GM23248 (cell line): Measurements from ENCODE around the gene SPOP. TPM values are rescaled to one million over a fixed set of nuclear protein-coding genes. Genes with fewer than 3 reads are reported as not detected.
A peak's percentile ranks its signal among the peaks of the same experiment; 100 is the strongest.

ENCODE experiments used
- DNase-seq: peaks from one replicate; pipeline ENCODE4 v3.0.0-alpha.2; 2015
- H2AFZ ChIP-seq: fragments of 200-600 bp; sonication (generic); 2 replicates; pipeline ENCODE4 v1.6.1; 2016; ENCODE audit warnings: antibody characterized with exemption
- H3F3A ChIP-seq: fragments of 200-600 bp; sonication (generic); 2 replicates; pipeline ENCODE4 v1.6.1; 2016; ENCODE audit warnings: mild to moderate bottlenecking, antibody characterized with exemption, mixed run types; ENCODE audit not compliant: insufficient read depth
- H3K27ac ChIP-seq: fragments of 200-600 bp; sonication (generic); 2 replicates; pipeline ENCODE4 v1.5.1; 2016; ENCODE audit warnings: mild to moderate bottlenecking
- H3K27me3 ChIP-seq: fragments of 200-600 bp; sonication (generic); replicated peaks from 2 replicates; pipeline ENCODE4 v1.6.1; 2016; ENCODE audit warnings: mild to moderate bottlenecking; ENCODE audit not compliant: insufficient read depth
- H3K36me3 ChIP-seq: fragments of 200-600 bp; sonication (generic); 2 replicates; pipeline ENCODE4 v1.6.1; 2016; ENCODE audit warnings: low read depth, mild to moderate bottlenecking
- H3K4me1 ChIP-seq: fragments of 200-600 bp; sonication (generic); 2 replicates; pipeline ENCODE4 v1.6.1; 2016; ENCODE audit warnings: mild to moderate bottlenecking; ENCODE audit not compliant: insufficient read depth
- H3K4me2 ChIP-seq: fragments of 200-600 bp; sonication (generic); one replicate; pipeline ENCODE4 v1.6.1; 2016; ENCODE audit warnings: mild to moderate bottlenecking; ENCODE audit not compliant: unreplicated experiment
- H3K4me3 ChIP-seq: fragments of 200-600 bp; sonication (generic); 2 replicates; pipeline ENCODE4 v1.5.1; 2016; ENCODE audit warnings: mild to moderate bottlenecking
- H3K79me2 ChIP-seq: fragments of 200-600 bp; sonication (generic); 2 replicates; pipeline ENCODE4 v1.6.1; 2016; ENCODE audit warnings: mild to moderate bottlenecking; ENCODE audit not compliant: insufficient read depth
- H3K9ac ChIP-seq: fragments of 200-600 bp; sonication (generic); 2 replicates; pipeline ENCODE4 v1.6.1; 2016; ENCODE audit warnings: mild to moderate bottlenecking
- H3K9me2 ChIP-seq: fragments of 200-600 bp; sonication (generic); 2 replicates; pipeline ENCODE4 v1.6.1; 2016; ENCODE audit warnings: mixed run types, mild to moderate bottlenecking, moderate library complexity; ENCODE audit not compliant: insufficient read depth
- H3K9me3 ChIP-seq: fragments of 200-600 bp; sonication (generic); one replicate; pipeline ENCODE4 v1.6.1; 2017; ENCODE audit warnings: low read depth
- H4K20me1 ChIP-seq: fragments of 200-600 bp; sonication (generic); 2 replicates; pipeline ENCODE4 v1.6.0; 2016; ENCODE audit not compliant: insufficient read depth
- EZH2 ChIP-seq: fragments of 200-600 bp; sonication (generic); IDR thresholded peaks from 2 replicates; pipeline ENCODE4 v1.6.1; 2018; ENCODE audit warnings: antibody characterized with exemption, mild to moderate bottlenecking; ENCODE audit not compliant: insufficient read depth, poor library complexity, severe bottlenecking
- EZH2phosphoT487 ChIP-seq: fragments of 200-600 bp; sonication (generic); IDR thresholded peaks from 2 replicates; pipeline ENCODE4 v1.6.1; 2018; ENCODE audit warnings: antibody characterized with exemption, moderate library complexity, mild to moderate bottlenecking, low read depth; ENCODE audit not compliant: insufficient read depth
- WGBS, 2 experiments: methylation state at CpG; one replicate each; pipeline ENCODE4 v1.1.6; 2015 to 2017; ENCODE audit warnings: low lambda C conversion rate in 2 of 2, low coverage in 1 of 2; ENCODE audit errors: missing lambda C conversion rate in 2 of 2; 5-methylcytosine and 5-hydroxymethylcytosine counted together
- in situ Hi-C: fragments of 300-500 bp; cut with MboI; formaldehyde crosslinking; loops from 2 replicates; pipeline ENCODE4 v1.15.0; 2020
- polyA plus RNA-seq: library from polyadenylated mRNA; unstranded; fragments of >200 nt; fragmentation: Nextera tagmentation; extraction: Ambion mirVana; gene quantifications from 2 replicates; pipeline ENCODE4 v1.2.1, GENCODE V29; 2016
- total RNA-seq: library from RNA; depleted of rRNA; stranded (reverse); fragments of >200 nt; shearing (Covaris generic); gene quantifications from 2 replicates; pipeline ENCODE4 v1.2.3, GENCODE V29; 2014

Gene SPOP
- total and polyA plus RNA-seq, 2 experiments from 2014 or later, result 64.1 to 69.8 TPM

- Histone ChIP-seq H3K36me3 (peaks cover 15% of the 10 kb centered on the region), H3K9me2 (no peaks in the 10 kb centered on the region), H3K4me3 (no peak overlapping the region), H3K9me3 (no peaks in the 10 kb centered on the region), H3K27me3 (no peaks in the 10 kb centered on the region), H3F3A (no peaks in the 10 kb centered on the region; the same call in 1 of the 2 replicates), H4K20me1 (no peaks in the 10 kb centered on the region), H3K4me2 (peak overlapping the region; percentile 5), H2AFZ (no peak overlapping the region), H3K9ac (no peak overlapping the region), H3K79me2 (peaks cover 82% of the 10 kb centered on the region), H3K27ac (no peak overlapping the region), H3K4me1 (peaks cover 28% of the 10 kb centered on the region)
- WGBS, 2 experiments, result 6 to 14% methylated on average over 3 of the region's 3 CpGs
- TF ChIP-seq EZH2phosphoT487 (no peak), EZH2 (no peak)
- in situ Hi-C loops, result no loop called here
- peak; percentile 85 for DNase-seq
Measured at GRCh38 chr17:49624896-49625295, 53.0 kb downstream of the SPOP start.

- H3K4me3 ChIP-seq, result no peak overlapping the region
- H3K27me3 ChIP-seq, result no peaks in the 10 kb centered on the region
- H3K9me3 ChIP-seq, result no peaks in the 10 kb centered on the region
- H3K9ac ChIP-seq, result no peak overlapping the region
- H3K27ac ChIP-seq, result no peak overlapping the region
- no peak overlapping the region for H2AFZ ChIP-seq
- H3K4me1 ChIP-seq, result peaks cover 28% of the 10 kb centered on the region
- in situ Hi-C loops, result no loop called here
- H3K36me3 ChIP-seq, result peaks cover 28% of the 10 kb centered on the region
- no peak overlapping the region for H3K4me2 ChIP-seq
- peaks cover 61% of the 10 kb centered on the region for H3K79me2 ChIP-seq
- no peaks in the 10 kb centered on the region for H4K20me1 ChIP-seq
- no peaks in the 10 kb centered on the region for H3K9me2 ChIP-seq
- H3F3A ChIP-seq, result peaks cover 19% of the 10 kb centered on the region
- no peak for DNase-seq
- no peak for TF ChIP-seq EZH2phosphoT487
- no peak for TF ChIP-seq EZH2
- WGBS, 2 experiments, result 79 to 85% methylated on average over 2 of the region's 2 CpGs
Measured at GRCh38 chr17:49621946-49622529, 55.9 kb downstream of the SPOP start.

- no peaks in the 10 kb centered on the region for H3K9me3 ChIP-seq
- no peaks in the 10 kb centered on the region for H3K27me3 ChIP-seq
- no peak overlapping the region for H3K9ac ChIP-seq
- no peak overlapping the region for H3K4me3 ChIP-seq
- H2AFZ ChIP-seq, result no peak overlapping the region
- in situ Hi-C loops, result no loop called here
- H3K79me2 ChIP-seq, result peaks cover 54% of the 10 kb centered on the region
- peaks cover 25% of the 10 kb centered on the region for H3F3A ChIP-seq
- no peak for DNase-seq
- peaks cover 28% of the 10 kb centered on the region for H3K36me3 ChIP-seq
- peaks cover 33% of the 10 kb centered on the region for H3K4me1 ChIP-seq
- no peaks in the 10 kb centered on the region for H4K20me1 ChIP-seq
- H3K9me2 ChIP-seq, result no peaks in the 10 kb centered on the region
- no peak overlapping the region for H3K4me2 ChIP-seq
- H3K27ac ChIP-seq, result no peak overlapping the region
- TF ChIP-seq EZH2 (no peak), EZH2phosphoT487 (no peak)
Measured at GRCh38 chr17:49621420-49621819, 56.5 kb downstream of the SPOP start.

GRCh38 chr17:49618028-49618611 lies 59.8 kb downstream of the SPOP start:
- H3K9me3 ChIP-seq, result no peaks in the 10 kb centered on the region
- H3F3A ChIP-seq, result peaks cover 35% of the 10 kb centered on the region
- peaks cover 40% of the 10 kb centered on the region for H3K79me2 ChIP-seq
- H3K9ac ChIP-seq, result no peak overlapping the region
- H3K4me3 ChIP-seq, result no peak overlapping the region
- WGBS, 2 experiments, result 77 to 82% methylated on average over 3 of the region's 3 CpGs
- TF ChIP-seq EZH2phosphoT487 (no peak), EZH2 (no peak)
- H3K4me1 ChIP-seq, result peaks cover 32% of the 10 kb centered on the region
- in situ Hi-C loops, result no loop called here
- no peaks in the 10 kb centered on the region for H3K9me2 ChIP-seq
- H3K27ac ChIP-seq, result peak overlapping the region; percentile 44; the same call in 1 of the 2 replicates
- DNase-seq, result peak; percentile 47
- H3K4me2 ChIP-seq, result no peak overlapping the region
- no peaks in the 10 kb centered on the region for H3K27me3 ChIP-seq
- no peak overlapping the region for H2AFZ ChIP-seq
- no peaks in the 10 kb centered on the region for H4K20me1 ChIP-seq
- peaks cover 37% of the 10 kb centered on the region for H3K36me3 ChIP-seq
